NT2/D1 (cell line): ENCODE measurements around the gene RGL2.

Experiments used
- SUZ12 ChIP-seq: IDR thresholded peaks from 2 replicates; pipeline ENCODE4 v1.6.1; 2011; ENCODE audit not compliant: insufficient read length, insufficient read depth; ENCODE audit errors: extremely low read depth
- YY1 ChIP-seq: IDR thresholded peaks from 2 replicates; pipeline ENCODE4 v1.6.1; 2011; ENCODE audit not compliant: insufficient read length, insufficient read depth
- ZNF274 ChIP-seq: IDR thresholded peaks from 2 replicates; pipeline ENCODE4 v1.6.1; 2011; ENCODE audit warnings: mild to moderate bottlenecking, low read depth, low read length

GRCh38 chr6:33259032-33259431 lies 39.7 kb downstream of the RGL2 start:
- TF ChIP-seq ZNF274, result no peak
- no peak for TF ChIP-seq YY1
- TF ChIP-seq SUZ12, result no peak
